ENCODE measurements around the gene FMC1.

Gene FMC1

GRCh38 chr7:139341058-139341775, at the start of gene FMC1:
TSS of gene FMC1 (plus strand) at chr7:139341337. CDS start at chr7:139341385, 48 bp downstream.
- peak within 1 kb of the TSS; percentile 85 for H3K4me3 ChIP-seq (ENCODE audit: low read length)
- H3K27ac ChIP-seq (ENCODE audit: low read length) = no peak within 1 kb of the TSS
- no peaks in the 10 kb centered on the region for H3K4me1 ChIP-seq (ENCODE audit: control insufficient read depth, insufficient read depth, low read length)
- WGBS (ENCODE audit: insufficient coverage, insufficient read length) = no CpG with 5 or more reads among the region's 54 CpGs
- H3K27me3 ChIP-seq (ENCODE audit: control insufficient read depth, insufficient read depth, low read length) = no peaks in the 10 kb centered on the region
- H3K9me3 ChIP-seq (ENCODE audit: control insufficient read depth, insufficient read depth, low read length) = no peaks in the 10 kb centered on the region
- DNase-seq (ENCODE audit: low read depth, low spot score) = peak; percentile 81
- no peaks in the 10 kb centered on the region for H3K36me3 ChIP-seq (ENCODE audit: control insufficient read depth, insufficient read depth, low read length)

- Histone ChIP-seq H3K4me1 (ENCODE audit: control insufficient read depth, insufficient read depth, low read length) (no peaks in the 10 kb centered on the region), H3K4me3 (ENCODE audit: low read length) (no peak overlapping the region), H3K9me3 (ENCODE audit: control insufficient read depth, insufficient read depth, low read length) (no peaks in the 10 kb centered on the region), H3K27me3 (ENCODE audit: control insufficient read depth, insufficient read depth, low read length) (no peaks in the 10 kb centered on the region), H3K27ac (ENCODE audit: low read length) (no peak overlapping the region), H3K36me3 (ENCODE audit: control insufficient read depth, insufficient read depth, low read length) (peaks cover 3% of the 10 kb centered on the region; the same call in 1 of the 2 replicates)
- DNase-seq (ENCODE audit: low read depth, low spot score) = no peak
- 100% methylated on average over 2 of the region's 7 CpGs for WGBS (ENCODE audit: insufficient coverage, insufficient read length)
Measured at GRCh38 chr7:139292821-139293220, 48.3 kb upstream of the FMC1 start.

GRCh38 chr7:139293534-139293933, 47.6 kb upstream of the FMC1 start:
- Histone ChIP-seq H3K4me1 (ENCODE audit: control insufficient read depth, insufficient read depth, low read length) (no peaks in the 10 kb centered on the region), H3K9me3 (ENCODE audit: control insufficient read depth, insufficient read depth, low read length) (no peaks in the 10 kb centered on the region), H3K4me3 (ENCODE audit: low read length) (no peak overlapping the region), H3K27ac (ENCODE audit: low read length) (no peak overlapping the region), H3K27me3 (ENCODE audit: control insufficient read depth, insufficient read depth, low read length) (no peaks in the 10 kb centered on the region), H3K36me3 (ENCODE audit: control insufficient read depth, insufficient read depth, low read length) (peaks cover 4% of the 10 kb centered on the region; the same call in 1 of the 2 replicates)
- no peak for DNase-seq (ENCODE audit: low read depth, low spot score)
- WGBS (ENCODE audit: insufficient coverage, insufficient read length) = no CpG with 5 or more reads among the region's 2 CpGs

GRCh38 chr7:139294241-139294640, 46.9 kb upstream of the FMC1 start:
- H3K4me1 ChIP-seq (ENCODE audit: control insufficient read depth, insufficient read depth, low read length) = no peaks in the 10 kb centered on the region
- no peaks in the 10 kb centered on the region for H3K27me3 ChIP-seq (ENCODE audit: control insufficient read depth, insufficient read depth, low read length)
- no peak for DNase-seq (ENCODE audit: low read depth, low spot score)
- no CpG with 5 or more reads among the region's 4 CpGs for WGBS (ENCODE audit: insufficient coverage, insufficient read length)
- H3K4me3 ChIP-seq (ENCODE audit: low read length) = no peak overlapping the region
- H3K9me3 ChIP-seq (ENCODE audit: control insufficient read depth, insufficient read depth, low read length) = no peaks in the 10 kb centered on the region
- no peak overlapping the region for H3K27ac ChIP-seq (ENCODE audit: low read length)
- H3K36me3 ChIP-seq (ENCODE audit: control insufficient read depth, insufficient read depth, low read length) = peaks cover 4% of the 10 kb centered on the region; the same call in 1 of the 2 replicates

GRCh38 chr7:139294951-139295575, 46.1 kb upstream of the FMC1 start:
- H3K36me3 ChIP-seq (ENCODE audit: control insufficient read depth, insufficient read depth, low read length) = peaks cover 4% of the 10 kb centered on the region; the same call in 1 of the 2 replicates
- H3K4me3 ChIP-seq (ENCODE audit: low read length) = no peak overlapping the region
- no peak overlapping the region for H3K27ac ChIP-seq (ENCODE audit: low read length)
- no peak for DNase-seq (ENCODE audit: low read depth, low spot score)
- no peaks in the 10 kb centered on the region for H3K27me3 ChIP-seq (ENCODE audit: control insufficient read depth, insufficient read depth, low read length)
- no peaks in the 10 kb centered on the region for H3K4me1 ChIP-seq (ENCODE audit: control insufficient read depth, insufficient read depth, low read length)
- H3K9me3 ChIP-seq (ENCODE audit: control insufficient read depth, insufficient read depth, low read length) = no peaks in the 10 kb centered on the region
- WGBS (ENCODE audit: insufficient coverage, insufficient read length) = no CpG with 5 or more reads among the region's 6 CpGs

GRCh38 chr7:139297795-139298194, 43.3 kb upstream of the FMC1 start:
- no peak for DNase-seq (ENCODE audit: low read depth, low spot score)
- no CpG with 5 or more reads among the region's 6 CpGs for WGBS (ENCODE audit: insufficient coverage, insufficient read length)
- Histone ChIP-seq H3K4me3 (ENCODE audit: low read length) (no peak overlapping the region), H3K27me3 (ENCODE audit: control insufficient read depth, insufficient read depth, low read length) (no peaks in the 10 kb centered on the region), H3K27ac (ENCODE audit: low read length) (no peak overlapping the region), H3K9me3 (ENCODE audit: control insufficient read depth, insufficient read depth, low read length) (no peaks in the 10 kb centered on the region), H3K36me3 (ENCODE audit: control insufficient read depth, insufficient read depth, low read length) (peaks cover 4% of the 10 kb centered on the region; the same call in 1 of the 2 replicates), H3K4me1 (ENCODE audit: control insufficient read depth, insufficient read depth, low read length) (no peaks in the 10 kb centered on the region)

- no peak overlapping the region for H3K4me3 ChIP-seq (ENCODE audit: low read length)
- no peaks in the 10 kb centered on the region for H3K27me3 ChIP-seq (ENCODE audit: control insufficient read depth, insufficient read depth, low read length)
- no peaks in the 10 kb centered on the region for H3K9me3 ChIP-seq (ENCODE audit: control insufficient read depth, insufficient read depth, low read length)
- no peak for DNase-seq (ENCODE audit: low read depth, low spot score)
- peaks cover 4% of the 10 kb centered on the region; the same call in 1 of the 2 replicates for H3K36me3 ChIP-seq (ENCODE audit: control insufficient read depth, insufficient read depth, low read length)
- H3K4me1 ChIP-seq (ENCODE audit: control insufficient read depth, insufficient read depth, low read length) = no peaks in the 10 kb centered on the region
- no peak overlapping the region for H3K27ac ChIP-seq (ENCODE audit: low read length)
- no CpG with 5 or more reads among the region's 2 CpGs for WGBS (ENCODE audit: insufficient coverage, insufficient read length)
Measured at GRCh38 chr7:139299296-139299695, 41.8 kb upstream of the FMC1 start.

- Histone ChIP-seq H3K4me1 (ENCODE audit: control insufficient read depth, insufficient read depth, low read length) (no peaks in the 10 kb centered on the region), H3K27ac (ENCODE audit: low read length) (no peak overlapping the region), H3K36me3 (ENCODE audit: control insufficient read depth, insufficient read depth, low read length) (peaks cover 4% of the 10 kb centered on the region; the same call in 1 of the 2 replicates), H3K9me3 (ENCODE audit: control insufficient read depth, insufficient read depth, low read length) (no peaks in the 10 kb centered on the region), H3K4me3 (ENCODE audit: low read length) (no peak overlapping the region), H3K27me3 (ENCODE audit: control insufficient read depth, insufficient read depth, low read length) (no peaks in the 10 kb centered on the region)
- WGBS (ENCODE audit: insufficient coverage, insufficient read length) = no CpG with 5 or more reads among the region's 2 CpGs
- DNase-seq (ENCODE audit: low read depth, low spot score) = no peak
Measured at GRCh38 chr7:139300390-139300789, 40.7 kb upstream of the FMC1 start.

GRCh38 chr7:139304517-139304916, 36.6 kb upstream of the FMC1 start:
- 100% methylated on average over 1 of the region's 1 CpG for WGBS (ENCODE audit: insufficient coverage, insufficient read length)
- DNase-seq (ENCODE audit: low read depth, low spot score) = no peak
- H3K9me3 ChIP-seq (ENCODE audit: control insufficient read depth, insufficient read depth, low read length) = no peaks in the 10 kb centered on the region
- no peaks in the 10 kb centered on the region for H3K36me3 ChIP-seq (ENCODE audit: control insufficient read depth, insufficient read depth, low read length)
- H3K27me3 ChIP-seq (ENCODE audit: control insufficient read depth, insufficient read depth, low read length) = no peaks in the 10 kb centered on the region
- H3K4me1 ChIP-seq (ENCODE audit: control insufficient read depth, insufficient read depth, low read length) = no peaks in the 10 kb centered on the region
- no peak overlapping the region for H3K27ac ChIP-seq (ENCODE audit: low read length)
- no peak overlapping the region for H3K4me3 ChIP-seq (ENCODE audit: low read length)

- Histone ChIP-seq H3K27ac (ENCODE audit: low read length) (no peak overlapping the region), H3K4me3 (ENCODE audit: low read length) (no peak overlapping the region)
- no CpG with 5 or more reads among the region's 5 CpGs for WGBS (ENCODE audit: insufficient coverage, insufficient read length)
Measured at GRCh38 chr7:139317939-139318505, 23.1 kb upstream of the FMC1 start.

More at GRCh38 chr7:139317939-139318505, 23.1 kb upstream of the FMC1 start:
- Histone ChIP-seq H3K9me3 (ENCODE audit: control insufficient read depth, insufficient read depth, low read length) (no peaks in the 10 kb centered on the region), H3K27me3 (ENCODE audit: control insufficient read depth, insufficient read depth, low read length) (no peaks in the 10 kb centered on the region), H3K4me1 (ENCODE audit: control insufficient read depth, insufficient read depth, low read length) (0 out of 2 replicates have a peak, but pooled peaks cover 1% of the 10 kb centered on the region), H3K36me3 (ENCODE audit: control insufficient read depth, insufficient read depth, low read length) (no peaks in the 10 kb centered on the region)
- no peak for DNase-seq (ENCODE audit: low read depth, low spot score)
